ENCODE data around the gene KCNIP4.

The KCNIP4 gene

DNA sequence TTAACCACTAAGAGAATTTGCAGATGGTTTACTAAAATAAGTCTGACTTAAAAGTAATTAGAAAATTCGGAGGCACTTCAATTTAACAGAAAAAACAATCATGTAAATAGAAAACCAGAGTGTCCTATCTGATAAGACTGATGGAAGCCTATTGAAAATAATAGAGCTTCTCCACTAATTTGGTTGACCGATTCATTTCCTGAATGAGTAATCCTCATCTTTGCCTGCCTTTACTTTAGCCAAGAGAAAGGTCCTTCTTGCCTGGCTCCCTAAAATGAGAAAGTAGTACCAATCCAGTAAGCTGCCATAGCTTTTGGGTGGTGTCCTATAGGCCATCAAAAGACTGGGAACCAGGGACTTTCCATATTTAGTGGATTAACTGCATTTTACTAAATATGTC lies 48.4 kb downstream of the KCNIP4 start:
- DNase-seq (ENCODE audit: low read depth): no peak

DNA sequence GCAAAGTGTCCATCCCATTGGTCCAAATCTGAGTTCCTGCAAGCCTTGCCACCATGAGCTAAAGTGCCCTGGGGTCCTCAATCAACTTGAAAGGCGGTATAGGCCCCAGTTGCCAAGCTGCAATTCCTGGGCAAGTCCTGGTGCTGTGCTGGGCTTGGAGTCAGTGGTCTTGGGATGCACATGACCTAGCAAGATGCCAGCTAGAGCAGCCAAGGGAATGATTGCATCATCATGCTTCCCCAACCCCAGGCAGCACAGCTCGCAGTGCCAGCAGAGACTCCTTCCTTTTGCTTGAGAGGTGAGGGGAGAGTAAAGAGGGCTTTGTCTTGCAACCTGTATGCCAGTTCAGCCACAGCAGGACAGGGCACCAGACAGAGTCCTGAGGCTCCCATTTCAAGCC lies 50.5 kb downstream of the KCNIP4 start:
- no peak for DNase-seq (ENCODE audit: low read depth)

DNA sequence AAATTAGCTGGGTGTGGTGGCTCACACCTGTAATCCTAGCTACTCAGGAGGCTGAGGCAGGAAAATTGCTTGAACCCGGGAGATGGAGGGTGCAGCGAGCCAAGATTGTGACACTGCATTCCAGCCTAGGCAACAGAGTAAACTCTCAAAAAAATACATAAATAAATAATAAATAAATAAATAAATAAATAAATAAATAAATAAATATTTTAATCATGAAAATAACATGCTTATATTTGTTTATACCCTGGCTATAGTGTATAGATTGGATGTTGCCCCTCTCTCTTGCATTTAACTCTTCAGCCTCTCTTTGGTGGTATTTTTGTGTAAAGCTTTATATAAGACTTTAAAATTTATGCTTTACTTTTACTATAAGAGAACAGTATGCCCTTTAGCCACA lies 51.8 kb downstream of the KCNIP4 start:
- no peak for DNase-seq (ENCODE audit: low read depth)

DNA sequence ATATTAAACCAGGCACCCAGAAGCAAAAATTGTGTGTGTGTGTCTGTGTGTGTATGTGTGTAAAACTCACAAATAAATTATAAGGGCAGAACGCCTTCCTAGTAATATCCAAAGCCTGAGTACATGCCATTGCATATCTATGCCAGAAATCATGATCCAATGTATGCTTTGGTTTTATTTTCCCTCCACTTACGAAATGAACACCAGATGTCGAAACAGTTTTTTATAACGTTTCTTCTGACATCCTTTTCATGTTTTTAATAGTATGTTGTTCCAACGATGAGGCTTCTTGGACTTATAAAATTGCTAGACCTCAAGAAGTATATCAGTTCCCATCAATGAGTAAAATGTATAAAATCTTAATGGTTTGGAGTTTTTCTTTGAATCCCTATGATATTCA lies 55.4 kb downstream of the KCNIP4 start:
- DNase-seq (ENCODE audit: low read depth): no peak

DNA sequence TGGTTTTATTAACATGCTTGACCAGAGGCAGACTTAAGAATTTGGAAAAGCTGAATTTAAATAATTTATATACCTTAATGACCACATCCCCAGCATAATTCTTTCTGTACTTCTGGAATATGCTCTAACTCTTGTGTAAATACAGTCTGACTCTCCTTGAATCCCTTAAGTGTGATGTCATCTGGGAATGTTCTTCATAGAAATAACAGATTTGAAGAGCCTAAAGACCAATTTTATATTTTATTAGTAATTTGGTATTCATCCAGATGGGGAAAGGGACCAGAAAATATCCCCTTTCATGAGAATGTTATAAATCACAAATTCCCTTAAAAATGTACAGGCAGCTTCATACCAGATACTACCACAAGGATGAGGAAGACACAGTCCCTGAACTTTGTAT lies 58.3 kb downstream of the KCNIP4 start:
- DNase-seq (ENCODE audit: low read depth): no peak

DNA sequence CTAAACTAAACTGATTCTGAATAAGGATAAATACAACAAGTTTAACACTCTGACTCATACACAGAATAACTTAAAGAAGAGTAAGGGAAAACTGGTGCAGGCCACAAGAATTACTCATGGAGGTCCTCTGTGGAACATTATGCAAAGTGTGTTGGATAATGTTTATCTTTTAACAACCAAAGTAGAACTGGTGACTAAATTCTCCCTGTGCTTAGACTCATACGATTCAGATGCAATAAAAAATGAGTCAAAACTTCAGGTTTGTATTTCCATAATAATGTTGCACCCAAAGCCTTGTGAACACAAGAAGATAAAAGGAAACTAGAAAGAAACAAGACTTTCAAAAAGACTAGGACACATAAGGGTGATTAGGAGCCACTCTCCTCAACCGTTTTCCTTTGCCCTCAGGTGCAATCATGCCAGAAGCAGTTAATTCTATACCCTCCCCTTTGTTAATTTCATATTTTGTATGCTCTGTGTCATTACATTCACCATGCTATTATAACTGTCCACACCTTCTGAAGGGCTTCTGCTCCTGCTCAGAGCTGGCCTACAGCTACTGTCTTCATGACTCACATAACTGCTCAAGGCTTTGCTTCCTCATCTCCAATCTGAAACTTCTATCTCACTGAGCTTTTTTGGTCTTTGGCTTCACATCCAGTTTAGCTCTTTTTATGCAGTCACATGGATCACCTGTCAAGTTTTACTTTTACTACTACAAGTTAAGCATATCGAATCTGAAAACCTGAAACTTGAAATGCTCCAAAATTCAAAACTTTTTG lies 60.2 kb downstream of the KCNIP4 start:
- no peak for DNase-seq (ENCODE audit: low read depth)

DNA sequence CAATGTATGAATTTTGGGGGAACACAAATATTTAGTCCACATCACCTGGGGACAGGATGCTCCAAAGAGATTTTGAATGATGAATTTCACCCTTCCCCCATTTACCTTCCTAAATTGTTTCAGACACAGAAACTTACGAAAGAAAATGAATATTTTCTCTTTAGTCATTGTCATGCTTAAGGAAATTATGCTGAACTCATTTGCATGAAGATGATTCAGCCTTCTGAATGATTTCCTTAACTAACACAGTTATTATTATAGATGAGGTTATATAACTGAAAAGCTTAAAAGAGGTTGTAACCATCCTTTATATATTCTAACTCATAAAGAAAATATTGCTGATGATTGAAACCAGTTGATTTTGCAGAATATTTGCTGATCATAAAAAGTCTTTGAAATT lies 61.1 kb downstream of the KCNIP4 start:
- DNase-seq (ENCODE audit: low read depth): no peak

DNA sequence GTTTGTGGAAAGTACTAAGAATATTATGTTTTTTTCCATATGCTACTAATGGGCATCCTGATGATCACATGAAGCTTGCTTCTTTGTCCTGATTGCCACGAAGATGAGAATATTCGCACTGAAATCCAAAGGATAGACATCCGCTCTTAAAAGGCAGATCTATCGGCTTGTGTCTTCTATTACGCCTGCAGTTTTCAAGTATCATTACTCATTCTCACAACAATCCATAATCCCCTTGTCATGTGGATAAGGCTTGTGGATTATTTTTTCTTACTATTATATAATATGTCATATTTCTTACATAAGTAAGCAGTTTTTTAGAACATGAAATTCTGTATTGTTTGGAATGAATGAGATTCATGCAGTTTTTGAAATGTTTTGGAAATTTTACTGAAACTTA lies 62.8 kb downstream of the KCNIP4 start:
- DNase-seq (ENCODE audit: low read depth): no peak

DNA sequence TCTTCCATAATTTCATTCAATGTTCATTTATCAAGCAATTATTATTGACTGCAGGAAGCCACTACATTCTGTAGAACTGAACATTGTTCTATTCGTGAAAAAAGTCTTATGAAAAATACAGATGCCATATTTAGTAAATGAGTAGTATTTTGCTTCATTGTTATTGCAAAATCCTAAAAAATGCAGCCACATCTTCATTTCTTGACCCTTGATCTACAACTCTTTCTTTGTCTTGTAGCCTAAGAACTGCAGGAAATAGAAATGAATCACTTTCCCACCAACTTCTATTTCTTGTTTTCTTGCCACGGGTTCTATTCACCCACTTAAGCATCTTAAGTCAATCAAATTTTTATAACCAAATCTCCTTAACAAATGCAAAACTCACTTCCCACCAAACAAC lies 63.3 kb downstream of the KCNIP4 start:
- DNase-seq (ENCODE audit: low read depth): no peak

DNA sequence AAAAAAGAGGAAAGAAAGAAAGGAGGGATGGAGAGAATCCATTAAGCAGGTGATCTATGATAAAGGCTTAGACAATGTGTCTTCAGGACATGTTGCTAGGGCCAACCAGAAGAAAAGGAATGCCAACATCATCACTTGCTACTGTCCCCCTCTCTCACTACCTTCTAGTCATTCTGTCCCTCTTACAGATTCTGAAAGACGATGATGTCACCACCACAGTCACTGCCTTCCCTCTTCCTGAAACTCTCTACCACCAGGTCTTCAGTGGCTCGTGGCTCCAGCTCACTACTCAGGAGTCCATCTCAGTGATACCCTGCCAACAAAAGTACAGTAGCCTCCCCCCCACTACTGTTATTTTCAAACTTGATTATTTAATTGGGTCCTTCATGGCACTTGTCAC lies 64.0 kb downstream of the KCNIP4 start:
- no peak for DNase-seq (ENCODE audit: low read depth)

DNA sequence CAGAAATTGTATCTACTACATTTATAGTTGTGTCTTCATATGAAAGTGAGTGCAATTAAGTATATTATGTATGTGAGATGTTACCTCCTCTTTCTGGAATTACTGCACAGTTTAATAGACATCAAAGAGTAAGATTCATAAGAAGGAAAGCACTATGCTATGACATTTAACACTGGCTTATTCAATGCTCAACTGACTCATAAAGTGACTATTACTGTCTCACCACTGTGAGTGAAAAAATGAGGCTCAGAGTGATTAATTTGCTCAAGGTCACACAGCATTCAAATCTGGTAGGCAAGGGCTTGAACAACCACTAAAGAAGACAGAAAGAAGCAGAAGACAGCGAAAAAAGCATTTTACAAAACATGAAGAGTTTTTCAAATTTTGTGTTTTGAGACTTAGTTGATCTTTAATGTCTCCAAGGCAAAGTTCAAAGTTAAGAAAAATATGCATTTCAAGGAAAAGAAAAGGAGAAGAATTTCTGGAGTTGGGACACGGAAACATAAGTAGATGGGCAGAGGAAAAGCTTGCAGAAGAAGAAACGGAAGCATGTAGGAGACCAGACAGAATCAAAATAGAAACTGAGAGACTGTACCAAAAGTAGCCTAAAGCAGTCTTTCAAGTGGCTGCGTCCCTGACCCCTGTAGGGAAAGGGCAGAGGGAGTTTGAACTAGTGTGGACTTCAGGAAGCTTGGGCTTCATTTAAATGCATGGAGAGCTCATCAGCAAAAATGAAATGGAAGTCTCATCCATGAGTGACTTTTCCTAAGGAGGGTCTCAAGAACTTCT lies 66.3 kb downstream of the KCNIP4 start:
- no peak for DNase-seq (ENCODE audit: low read depth)

DNA sequence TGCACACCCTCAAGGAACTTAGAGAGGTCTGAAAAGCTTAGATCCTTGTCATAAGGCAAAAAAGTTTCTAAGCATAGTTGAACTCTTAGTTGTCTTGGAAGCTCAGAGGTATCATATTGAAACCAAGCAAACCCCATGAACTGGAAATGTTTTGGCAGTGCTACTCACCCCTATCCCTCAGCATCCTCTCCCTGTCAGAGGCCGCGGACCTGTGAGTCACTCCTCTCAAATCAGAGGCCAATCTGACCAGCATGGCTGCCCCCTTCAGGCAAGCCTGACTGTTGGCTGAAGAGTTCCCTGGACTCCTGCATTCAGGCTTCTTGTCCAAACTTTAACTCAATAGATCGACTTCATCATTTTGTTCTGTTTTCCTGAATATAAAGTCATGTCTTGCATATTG lies 69.4 kb downstream of the KCNIP4 start:
- DNase-seq (ENCODE audit: low read depth): no peak

DNA sequence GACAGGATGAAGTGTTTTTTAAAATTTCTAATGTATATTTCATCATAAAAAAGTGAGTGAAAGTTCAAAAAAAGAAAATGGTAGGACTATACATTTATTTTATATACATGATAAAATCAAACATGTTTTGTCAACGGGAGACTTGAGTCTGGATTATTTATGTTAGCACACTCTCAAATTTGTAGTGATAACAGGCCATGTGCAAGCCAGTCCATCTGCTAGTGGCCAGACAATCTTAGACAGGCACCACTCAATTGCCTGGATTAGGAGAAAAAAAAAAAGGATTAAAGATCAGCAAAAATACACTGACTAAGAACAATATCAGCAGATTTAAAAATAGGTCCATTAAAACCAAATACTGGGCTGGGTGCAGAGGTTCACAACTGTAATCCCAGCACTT lies 71.9 kb downstream of the KCNIP4 start:
- DNase-seq (ENCODE audit: low read depth): no peak

DNA sequence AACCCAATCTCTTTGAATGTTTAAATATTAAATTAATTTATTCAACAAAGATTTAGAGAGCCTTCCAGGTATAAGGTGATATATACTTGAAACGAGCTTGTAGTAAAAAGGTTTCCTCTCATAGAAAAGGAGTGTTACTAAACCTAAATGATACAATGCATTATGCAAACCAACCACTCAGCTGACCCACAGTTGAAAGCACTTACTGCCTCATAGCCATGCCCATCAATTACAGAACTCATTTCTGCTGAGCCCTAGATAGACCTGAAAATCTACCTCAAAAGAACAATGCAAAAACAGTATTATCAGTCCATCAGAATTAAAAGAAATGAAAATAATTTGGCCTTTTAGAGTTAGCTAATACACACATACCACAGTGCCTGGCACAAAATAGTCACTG lies 75.4 kb downstream of the KCNIP4 start:
- no peak for DNase-seq (ENCODE audit: low read depth)

DNA sequence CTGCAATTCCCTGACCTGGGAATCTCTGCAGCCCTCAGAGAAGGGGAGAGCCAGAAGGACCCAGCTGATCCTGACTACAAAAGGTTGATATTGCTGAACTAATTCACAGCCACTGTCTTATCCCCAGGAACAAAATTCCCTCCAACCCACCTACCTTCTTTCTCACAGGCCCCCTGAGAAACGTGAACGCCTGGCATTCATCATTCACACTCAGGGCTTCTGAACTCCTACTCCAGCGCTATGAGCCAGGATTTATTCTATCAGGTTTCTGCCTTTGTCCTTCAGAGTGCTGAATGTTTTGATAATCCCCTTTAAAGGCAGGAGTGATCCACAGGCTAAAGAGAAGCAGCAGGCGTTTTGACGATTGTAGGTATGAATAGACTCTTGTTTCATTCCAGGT lies 76.5 kb downstream of the KCNIP4 start:
- no peak for DNase-seq (ENCODE audit: low read depth)

DNA sequence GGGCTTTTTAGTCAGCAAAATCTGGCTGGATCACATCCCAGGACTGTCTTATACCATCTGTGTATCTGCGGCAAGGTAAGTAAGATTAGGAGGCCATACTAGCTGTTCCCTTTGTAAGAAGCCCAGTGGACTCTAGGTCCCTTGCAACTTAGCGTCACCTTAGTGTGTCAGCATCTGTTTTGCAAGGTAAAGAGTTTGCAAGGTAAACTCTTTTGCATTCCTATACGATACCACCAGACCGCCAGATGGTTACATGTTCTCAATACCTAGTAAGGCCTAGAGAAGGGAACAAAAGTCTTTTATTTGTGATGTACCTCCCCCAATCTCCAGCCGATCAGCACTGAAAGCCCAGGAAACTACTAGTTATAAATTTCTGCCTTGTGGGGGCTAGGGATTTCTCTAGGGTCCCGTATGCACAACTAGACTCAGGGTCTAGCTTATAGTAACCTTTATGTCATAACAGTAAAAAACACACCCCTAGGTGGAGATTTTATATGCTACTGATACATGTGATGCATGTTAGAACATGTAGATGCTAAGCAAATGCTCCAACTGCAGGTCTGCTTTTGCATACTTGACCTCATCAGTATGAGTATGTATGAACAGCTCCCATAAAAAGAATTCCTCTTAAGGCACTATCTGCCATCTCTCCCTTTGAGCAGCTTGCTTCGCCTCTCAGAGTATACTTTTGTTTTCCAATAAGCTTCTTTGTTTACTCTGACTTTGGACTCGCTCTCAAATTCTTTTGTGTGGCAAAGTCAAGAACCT lies 78.4 kb downstream of the KCNIP4 start:
- no peak for DNase-seq (ENCODE audit: low read depth)

DNA sequence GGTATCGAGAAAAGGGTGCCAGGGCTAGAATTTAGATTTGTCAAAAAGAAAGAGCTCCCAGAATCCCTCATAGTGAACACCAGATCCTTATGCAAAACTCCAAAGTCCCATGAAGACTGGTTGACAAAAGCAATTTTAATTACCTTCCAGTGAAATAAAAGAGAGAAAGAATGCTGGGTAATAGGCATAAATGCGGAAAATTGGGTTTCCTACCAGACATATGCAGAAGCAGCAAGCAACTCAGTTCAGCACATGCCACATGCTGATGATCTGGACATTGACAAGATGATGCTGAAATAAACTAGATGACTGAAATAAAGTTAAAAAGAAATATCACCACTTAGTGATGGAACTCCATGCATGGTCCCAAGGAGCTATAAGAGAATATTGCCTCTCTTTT lies 83.9 kb downstream of the KCNIP4 start:
- DNase-seq (ENCODE audit: low read depth): no peak

DNA sequence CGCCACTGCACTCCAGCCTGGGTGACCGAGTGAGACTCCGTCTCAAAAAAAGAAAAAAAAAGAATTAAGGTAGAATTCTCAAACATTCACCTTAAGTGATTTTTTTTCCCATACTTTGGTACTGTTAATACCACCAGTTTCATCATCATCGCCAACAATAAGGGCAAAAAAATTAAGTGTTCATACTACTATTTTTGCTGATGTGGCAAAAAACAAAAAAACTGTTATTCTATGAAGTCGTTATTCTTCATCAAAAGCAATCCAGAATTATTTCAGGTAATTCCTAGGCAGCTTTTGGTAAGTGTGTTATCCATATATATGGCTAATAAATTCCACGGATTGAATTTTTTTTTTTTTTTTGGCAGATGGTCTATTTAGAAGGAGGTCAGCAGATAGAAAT lies 85.7 kb downstream of the KCNIP4 start:
- DNase-seq (ENCODE audit: low read depth): no peak

DNA sequence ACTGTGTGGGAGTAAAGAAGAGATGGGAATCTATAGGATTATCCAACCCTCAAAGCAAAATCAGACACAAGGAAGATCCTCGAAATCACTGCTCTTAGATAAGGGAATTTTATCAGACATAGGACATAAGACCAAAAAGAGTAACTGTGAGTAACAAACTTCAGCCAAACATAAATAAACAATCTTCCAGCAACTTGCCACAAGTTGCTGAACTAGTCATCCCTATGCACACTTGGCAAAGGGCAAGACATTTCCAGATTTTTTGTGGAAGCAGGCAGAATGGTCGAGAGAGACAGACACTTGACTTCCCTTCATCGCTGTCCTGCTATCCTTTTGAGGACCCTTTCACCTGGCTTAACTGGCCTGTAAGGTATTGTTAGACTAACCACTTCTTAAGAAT lies 89.6 kb downstream of the KCNIP4 start:
- DNase-seq (ENCODE audit: low read depth): no peak

DNA sequence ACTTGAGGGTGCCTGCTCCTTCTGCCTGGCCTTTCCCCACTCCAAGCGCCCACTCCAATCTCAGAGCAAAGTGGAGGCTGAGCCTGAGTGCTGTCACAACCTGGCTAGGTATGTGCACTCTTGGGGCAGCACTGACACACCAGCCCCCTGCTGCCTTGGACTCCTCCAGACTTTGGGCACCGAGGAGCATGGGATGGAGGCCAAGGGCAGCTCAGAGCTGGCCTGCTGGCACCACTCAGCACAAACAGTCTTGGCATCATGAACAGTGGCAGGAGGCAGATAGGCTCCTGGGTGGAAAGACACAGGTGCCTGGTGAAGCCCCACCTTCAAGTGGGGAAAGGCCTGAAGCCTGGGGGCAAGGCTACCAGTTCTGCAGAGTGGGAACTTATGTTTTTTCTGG lies 91.8 kb downstream of the KCNIP4 start:
- DNase-seq (ENCODE audit: low read depth): no peak

DNA sequence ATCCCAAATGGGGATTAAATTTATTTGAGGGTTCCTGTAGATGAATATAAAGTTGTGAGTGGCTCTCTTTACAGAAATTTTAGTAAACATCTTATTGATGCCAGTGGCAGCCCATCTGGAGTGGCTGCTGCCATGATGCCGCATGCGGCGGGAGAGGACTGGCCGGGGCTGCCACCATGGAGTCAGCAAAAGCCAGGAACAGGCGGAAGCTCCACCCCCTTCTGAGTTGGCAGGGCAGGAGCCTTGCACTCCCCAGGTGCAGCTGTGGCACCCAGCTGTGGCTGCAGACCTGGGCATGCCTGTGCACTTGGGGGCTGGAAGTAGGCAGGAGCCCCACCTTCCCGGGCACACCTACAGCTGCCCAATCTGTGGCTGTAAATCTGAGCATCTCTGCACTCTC lies 92.3 kb downstream of the KCNIP4 start:
- DNase-seq (ENCODE audit: low read depth): no peak

DNA sequence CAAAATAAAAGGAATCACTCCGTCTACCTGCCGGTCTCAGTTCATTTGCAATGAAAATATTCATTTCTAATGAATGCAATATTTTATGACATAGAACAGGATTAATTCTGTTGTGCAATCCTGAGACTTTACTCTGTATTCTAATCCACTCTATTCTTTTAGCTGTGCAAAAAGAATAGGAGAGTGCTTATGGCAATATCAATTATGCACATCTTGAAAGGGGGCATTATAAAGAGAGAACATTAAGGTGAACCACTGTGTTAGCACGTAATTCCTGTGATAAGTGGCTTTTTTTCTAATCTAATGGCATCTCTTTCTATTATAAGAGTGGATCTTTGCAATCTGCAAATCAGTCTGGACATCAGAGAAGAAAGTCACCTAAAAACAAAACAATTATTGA lies 99.5 kb downstream of the KCNIP4 start:
- DNase-seq (ENCODE audit: low read depth): no peak

DNA sequence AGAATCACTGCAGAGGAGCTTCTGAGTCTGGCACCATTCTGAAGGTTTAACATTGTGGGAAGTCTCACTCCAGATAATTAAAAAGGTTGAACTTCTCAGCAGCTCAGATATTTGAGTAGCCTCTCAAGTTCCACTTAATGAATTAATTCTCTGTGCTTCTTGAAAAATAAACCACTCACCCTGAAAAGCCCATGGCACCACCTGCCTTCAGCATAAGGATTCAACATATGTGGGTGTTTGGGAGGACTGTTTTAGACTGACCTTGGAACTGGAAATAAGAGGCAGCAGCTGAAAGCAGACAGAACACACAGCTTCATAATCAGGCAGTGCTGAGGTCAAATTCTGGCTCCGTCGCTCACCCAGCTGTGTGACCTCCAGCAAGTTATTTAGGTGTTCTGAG lies 100.6 kb downstream of the KCNIP4 start:
- DNase-seq (ENCODE audit: low read depth): no peak
